Activated CD8-positive, alpha-beta memory T cell treated with anti-CD3 and anti-CD28 coated beads for 1 hour (primary cell): Measurements from ENCODE around the gene NACC2.
A peak's percentile ranks its signal among the peaks of the same experiment; 100 is the strongest.

Experiments used
- DNase-seq, 2 donors: peaks; one replicate each; pipeline ENCODE4 v3.0.0-alpha.2; 2020; ENCODE audit warnings: low read depth in 1 of 2; ENCODE audit errors: extremely low read depth in 1 of 2

The NACC2 gene

DNA sequence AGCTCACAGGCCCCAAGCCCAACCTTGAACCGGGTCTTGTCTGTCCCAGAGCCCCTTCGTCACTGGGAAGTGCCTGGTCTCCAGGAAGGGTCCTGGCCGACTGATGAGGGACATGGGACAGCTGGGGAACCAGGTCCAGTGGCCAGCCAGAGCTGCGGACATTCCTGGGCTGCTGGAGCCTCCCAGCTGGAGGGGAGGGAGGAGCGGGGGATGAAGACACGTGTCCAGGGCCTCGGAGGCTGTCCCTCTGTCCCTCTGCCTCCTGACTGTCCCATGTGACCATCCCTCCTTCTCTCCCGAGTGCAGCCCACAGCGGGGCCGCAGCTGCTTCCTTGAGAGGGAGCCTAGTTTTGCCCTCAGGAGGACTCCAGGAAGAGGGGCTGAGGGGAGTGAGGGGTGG is 92.2 kb downstream of the NACC2 start:
- DNase-seq = no peak

GRCh38 chr9:136002215-136002614 is 92.9 kb downstream of the NACC2 start:
- DNase-seq = no peak

DNA sequence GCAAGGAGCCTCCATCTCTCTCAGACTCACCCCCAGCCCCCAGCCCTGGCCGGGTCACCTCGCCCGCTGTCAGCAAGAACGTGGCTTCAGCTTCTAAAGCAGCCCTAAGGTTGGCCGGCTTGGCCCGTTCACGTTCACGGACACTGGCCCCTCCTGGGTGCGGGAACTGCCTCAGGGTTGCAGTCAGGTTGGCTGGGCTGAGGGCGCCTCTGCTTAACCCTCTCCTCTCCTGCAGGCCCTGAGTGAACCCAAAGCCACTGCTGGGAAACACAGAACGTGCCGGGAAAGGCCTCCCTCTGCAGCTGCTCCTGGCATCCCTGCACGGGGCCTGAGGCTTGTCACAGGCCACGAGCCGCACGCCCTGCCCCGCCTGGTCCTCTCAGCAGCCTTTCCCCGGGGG is 93.9 kb downstream of the NACC2 start:
- no peak for DNase-seq

- no peak for DNase-seq
Measured at GRCh38 chr9:135998410-135999071, 96.5 kb downstream of the NACC2 start.

DNA sequence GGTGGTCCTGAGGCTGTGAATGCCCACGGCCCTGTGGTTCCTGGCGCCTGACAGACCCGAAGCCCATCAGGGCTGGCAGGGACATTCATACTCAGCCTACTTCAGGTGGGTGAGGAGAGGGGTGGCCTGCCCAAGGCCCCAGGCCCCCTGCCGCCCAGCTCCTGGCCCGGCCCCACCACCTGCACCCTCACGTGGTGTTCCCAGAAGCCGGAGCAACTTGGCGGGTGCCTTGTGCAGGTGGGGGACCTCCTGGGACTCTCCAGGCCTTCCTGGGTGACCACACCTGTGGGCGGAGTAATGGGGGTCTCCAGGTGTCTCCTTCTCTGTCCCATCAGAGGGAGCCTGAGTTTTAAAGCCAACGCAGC is 97.1 kb downstream of the NACC2 start:
- DNase-seq = no peak

DNA sequence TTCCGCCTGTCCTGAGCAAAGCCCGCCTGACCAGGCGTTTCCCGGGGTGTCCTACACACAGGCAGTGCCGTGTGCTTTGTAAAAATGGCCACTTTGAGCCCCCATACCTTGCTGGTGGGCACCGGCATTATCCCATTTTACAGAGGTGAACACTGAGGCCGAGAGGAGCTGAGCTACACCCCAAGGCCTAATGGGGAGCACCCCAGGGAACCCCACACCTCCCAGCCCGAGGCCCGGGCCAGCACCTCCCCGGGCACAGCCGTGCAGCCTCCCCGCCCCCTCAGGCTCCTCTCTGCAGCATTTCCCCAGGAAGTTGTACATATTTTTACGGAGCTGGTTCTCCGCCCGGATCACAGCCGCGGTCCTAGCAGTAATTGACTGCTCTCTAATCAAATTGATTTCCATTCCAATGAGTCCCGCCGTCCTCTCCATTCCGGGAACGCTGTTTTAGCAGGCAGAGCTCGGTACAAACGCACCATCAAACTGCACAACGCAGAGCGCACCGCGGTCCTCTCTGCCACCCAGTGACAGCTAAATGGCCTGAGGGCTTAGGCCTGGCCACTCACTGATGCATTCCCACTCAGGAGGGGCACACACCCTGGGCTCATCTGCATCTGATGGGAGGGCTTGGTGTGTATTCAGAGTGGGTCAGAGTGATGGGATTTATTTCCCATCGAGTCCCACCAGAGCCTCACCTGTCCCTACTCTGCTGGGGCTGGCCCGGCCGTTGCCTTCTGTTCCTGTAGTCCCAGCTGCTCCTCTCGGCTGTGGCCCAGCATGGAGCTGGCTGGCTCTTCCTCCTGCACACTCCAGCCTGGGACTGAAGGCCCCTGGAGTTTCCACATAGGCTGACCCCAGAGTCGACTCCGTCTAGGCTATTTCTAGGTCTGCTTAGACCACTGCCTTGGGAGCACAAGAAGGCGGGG is 97.7 kb downstream of the NACC2 start:
- no peak for DNase-seq

GRCh38 chr9:135995816-135996215 is 99.3 kb downstream of the NACC2 start:
- DNase-seq = no peak

- no peak for DNase-seq
Measured at GRCh38 chr9:135994501-135995192, 100.4 kb downstream of the NACC2 start.

DNA sequence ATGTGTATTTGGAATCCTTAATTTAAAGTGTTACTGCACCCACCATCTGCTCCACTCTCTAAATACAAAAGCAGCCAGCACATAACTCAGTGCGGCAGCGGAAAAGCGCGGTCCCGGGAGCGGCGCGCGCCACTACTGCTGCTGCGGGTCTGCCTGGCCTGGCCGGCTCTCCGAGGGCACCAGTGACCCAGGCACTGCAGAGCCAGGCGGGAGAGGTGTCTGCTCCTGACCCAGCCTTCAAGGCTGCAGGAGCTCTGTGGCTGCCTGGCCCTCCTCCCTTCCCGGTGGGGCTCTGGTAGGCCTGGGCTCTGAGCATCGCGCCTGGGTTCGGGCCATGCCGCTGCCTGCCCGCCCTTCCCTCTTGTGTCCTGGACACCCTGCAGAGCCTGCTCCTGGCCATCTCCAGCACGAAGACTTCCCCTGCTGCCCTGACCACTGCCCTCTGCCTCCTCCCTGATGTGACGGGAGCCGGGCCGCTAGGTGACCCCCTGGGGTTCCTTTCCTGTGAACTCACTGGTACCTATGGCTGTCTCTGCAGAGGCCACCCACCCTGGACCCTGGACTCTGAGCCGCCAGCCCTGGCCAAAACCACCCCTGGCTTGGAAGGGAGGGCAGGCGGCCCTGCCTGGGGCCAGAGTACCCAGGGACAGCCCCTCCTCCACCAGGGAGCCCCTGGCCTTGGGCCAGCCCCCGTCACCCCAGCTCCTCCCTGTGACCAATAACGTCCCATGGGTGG is 101.2 kb downstream of the NACC2 start:
- no peak for DNase-seq

DNA sequence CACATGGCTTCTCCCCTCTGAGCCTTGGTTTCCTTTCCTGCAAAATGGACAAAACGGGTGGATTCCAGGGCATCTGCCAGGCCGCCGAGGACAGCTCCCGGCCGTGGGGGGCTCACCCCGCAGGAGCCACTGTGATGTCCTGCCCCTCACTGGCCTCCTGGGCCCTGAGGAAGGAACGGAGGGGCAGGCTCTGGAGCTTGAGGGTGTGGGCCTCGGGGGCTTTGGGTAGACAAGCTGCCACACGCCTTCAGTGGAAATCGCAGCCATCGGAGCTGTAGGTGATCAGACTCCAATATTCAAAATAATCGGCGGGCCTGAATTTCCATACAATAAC is 101.7 kb downstream of the NACC2 start:
- no peak for DNase-seq

DNA sequence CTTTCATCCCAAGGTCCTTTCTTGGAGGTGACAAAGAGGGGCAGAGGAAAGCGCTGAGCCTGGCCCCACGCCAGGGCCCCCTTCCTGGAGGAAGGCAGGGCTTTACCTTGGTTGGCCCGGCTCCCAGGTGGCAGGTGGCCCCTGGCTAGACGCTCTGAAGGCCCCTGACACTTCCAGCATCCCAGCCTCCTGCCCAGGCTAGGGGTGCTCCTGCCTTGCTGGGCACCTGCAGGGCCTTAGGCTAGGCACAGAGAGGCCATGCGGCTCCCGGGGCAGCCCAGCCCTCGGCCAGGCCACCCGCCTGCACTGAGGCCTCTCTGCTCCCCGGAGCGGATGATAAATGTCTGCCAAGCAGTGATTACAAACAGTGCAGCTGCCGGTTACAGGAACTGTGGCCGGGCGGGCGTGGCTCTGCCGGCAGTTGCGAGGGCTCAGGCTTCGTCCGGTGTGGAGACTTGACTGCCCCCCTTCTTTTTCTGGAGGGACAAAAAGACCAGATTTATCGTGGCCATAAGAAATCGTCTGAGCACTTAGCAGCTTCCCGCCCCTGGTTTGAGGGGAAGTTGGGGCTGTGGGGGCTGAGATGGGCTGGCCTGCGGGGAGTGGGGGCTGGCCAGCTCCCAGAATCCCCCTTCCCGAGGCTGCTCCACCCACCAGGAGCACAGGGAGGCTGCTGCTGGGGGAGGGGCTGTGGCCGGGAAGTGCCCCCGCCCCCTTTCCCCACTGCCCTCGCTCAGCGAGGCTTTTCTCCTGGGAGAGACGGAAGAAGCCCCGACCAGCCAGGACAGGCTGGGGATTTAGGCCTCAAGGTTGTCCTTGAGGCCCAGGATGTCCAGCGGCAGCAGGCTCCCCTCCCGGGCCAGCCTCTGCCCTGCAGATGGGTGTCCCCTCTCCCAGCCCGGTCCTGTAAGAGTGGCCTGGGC is 102.3 kb downstream of the NACC2 start:
- DNase-seq = peak in 1 of 2 donors; percentile 17

GRCh38 chr9:135991771-135992170 is 103.3 kb downstream of the NACC2 start:
- DNase-seq = no peak

DNA sequence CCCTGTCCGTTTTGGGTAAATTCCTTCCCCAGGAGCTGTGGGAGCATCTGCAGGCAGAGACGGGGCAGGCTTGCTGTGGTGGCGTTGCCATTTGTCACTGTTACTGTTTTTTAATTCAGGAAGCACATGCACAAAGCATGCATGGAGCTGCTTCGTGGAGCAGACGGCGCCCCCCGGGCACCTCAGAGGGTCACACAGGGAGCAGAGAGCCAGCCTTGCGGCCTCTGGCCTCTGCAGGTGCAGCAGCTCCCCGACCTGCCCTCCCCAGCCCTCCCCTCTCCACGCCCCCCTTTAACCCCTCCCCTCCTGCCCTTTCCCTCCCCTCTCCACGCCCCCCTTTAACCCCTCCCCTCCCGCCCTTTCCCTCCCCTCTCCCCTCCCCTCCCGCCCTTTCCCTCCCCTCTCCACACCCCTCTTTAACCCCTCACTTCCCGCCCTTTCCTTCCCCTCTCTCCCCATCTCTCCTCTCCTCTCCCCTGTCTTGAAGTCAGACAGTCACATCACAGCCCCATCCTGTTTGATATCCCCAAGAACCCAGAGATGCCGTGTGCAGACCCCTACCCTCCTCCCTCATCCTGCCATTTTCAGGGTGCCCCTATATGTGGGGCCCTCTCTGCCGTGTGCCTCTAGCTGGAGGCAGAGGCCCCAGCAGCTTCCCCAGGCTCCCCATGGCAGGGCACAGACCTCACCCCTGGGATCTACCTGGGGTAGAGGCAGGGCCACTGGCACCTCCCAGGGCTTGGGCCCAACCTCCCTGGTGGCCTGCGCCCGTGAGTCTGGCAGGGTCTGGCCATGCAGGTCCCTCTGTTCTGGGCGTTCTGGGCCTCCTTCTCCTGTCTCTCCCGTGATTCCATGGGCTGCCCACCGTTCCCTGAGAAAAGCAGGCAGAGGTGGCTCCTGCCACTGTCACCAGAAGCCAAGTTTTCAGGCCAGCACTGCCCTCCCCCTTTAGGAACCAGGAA is 104.3 kb downstream of the NACC2 start:
- DNase-seq = peak in 1 of 2 donors; percentile 27

DNA sequence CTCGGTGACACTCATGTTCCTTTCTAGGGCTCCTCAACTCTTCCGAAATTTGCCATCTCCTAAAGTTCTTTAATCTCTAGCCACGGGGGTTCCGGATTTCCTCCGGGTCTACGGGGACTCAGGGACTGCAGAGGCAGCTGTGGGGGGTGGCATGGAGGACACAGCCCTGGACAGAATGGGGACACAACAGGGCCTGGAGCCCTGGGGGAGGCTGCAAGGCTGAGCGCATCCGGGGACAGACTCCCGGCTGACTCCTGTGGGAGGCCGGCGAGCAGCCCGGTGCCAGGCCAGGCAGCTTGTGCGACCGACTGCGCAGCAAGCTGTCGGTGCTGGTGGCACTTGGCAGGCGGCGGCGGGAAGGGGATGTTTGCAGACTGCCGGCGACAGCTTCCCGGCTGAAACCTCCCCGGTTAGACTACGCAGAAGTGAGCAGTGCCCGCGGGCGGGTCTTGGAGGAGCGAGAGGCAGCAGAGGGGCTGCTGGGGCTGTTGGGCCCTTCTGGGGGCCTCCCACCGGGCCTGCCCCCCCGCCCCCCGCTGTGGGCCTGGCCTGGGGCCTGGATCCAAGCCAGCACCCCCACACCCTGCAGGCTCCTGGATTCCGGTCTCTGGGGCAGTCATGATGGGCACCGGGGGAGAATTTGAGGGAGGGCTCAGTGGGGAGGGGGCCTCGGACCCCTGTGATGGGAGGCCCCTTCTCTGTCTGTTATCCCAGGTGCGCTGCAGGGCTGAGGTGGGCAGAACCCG is 105.2 kb downstream of the NACC2 start:
- no peak for DNase-seq

- no peak for DNase-seq
Measured at GRCh38 chr9:135989157-135989556, 105.9 kb downstream of the NACC2 start.

DNA sequence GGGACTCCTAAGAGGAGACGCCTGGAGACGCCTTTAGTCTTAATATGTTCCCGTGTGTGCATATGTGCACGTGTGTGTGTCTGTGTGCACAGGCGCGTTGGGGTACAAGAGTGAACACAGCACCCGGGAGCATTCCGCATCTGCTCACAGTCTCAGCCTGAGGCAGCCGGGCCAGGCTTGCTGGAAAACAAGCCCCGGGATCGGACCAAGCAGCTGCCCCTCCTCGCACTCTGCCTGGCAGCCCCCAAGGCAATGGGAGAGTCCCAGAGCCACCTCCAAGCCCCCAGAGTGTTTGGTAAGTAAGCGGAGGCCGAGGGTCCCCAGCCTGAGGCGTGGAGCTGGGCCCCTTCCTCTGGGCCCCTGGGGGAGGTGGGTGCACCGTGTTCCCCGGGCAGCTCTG is 106.6 kb downstream of the NACC2 start:
- DNase-seq = no peak

- no peak for DNase-seq
Measured at GRCh38 chr9:135987838-135988404, 107.2 kb downstream of the NACC2 start.

GRCh38 chr9:135986605-135987004 is 108.5 kb downstream of the NACC2 start:
- DNase-seq = no peak
